ENCODE data around the gene PSMD3.
"Not testable (repeated sequence)": the region's sequence is repeated elsewhere in the genome, so short reads cannot be mapped to it uniquely, and the experiment has no call there.

PSMD3 gene

DNA sequence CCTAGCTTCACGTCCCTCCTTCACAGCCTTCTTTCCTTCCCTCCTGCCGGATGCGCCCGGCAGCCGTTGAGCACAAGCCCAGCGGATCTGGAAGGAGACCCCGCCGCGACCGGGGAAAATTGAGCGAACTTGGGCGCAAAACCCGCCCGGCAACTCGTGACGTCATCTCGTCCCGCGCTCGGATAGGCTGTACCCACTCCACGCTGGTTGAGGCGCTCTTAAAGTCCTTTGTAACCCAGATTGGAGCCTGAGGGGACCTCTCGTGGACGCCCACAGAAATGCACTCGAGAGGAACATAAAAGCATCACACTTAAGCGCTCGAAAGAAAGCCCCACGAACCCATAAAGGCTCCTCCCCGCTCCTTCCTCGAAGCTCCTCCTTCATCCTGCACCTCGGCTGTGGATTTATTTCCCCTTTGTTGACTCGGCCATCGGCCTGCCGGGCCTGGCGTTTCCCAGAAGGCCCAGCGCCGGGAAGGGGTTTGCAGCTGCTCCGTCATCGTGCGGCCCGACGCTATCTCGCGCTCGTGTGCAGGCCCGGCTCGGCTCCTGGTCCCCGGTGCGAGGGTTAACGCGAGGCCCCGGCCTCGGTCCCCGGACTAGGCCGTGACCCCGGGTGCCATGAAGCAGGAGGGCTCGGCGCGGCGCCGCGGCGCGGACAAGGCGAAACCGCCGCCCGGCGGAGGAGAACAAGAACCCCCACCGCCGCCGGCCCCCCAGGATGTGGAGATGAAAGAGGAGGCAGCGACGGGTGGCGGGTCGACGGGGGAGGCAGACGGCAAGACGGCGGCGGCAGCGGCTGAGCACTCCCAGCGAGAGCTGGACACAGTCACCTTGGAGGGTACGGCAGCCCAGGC lies at the start of gene PSMD3:
PSMD3 (plus strand) TSS at position 457 of the 856 bp plus-strand sequence; CDS start at position 621, 164 bp downstream.
- DNase-seq = peak; percentile 96 to 100 (median 98)
- intact Hi-C loops (cut with DNase I) = loop anchor here (1.0 to 2.0 kb wide), 3 partner anchors 21 to 52 kb away; no protein-coding TSS in a partner anchor

DNA sequence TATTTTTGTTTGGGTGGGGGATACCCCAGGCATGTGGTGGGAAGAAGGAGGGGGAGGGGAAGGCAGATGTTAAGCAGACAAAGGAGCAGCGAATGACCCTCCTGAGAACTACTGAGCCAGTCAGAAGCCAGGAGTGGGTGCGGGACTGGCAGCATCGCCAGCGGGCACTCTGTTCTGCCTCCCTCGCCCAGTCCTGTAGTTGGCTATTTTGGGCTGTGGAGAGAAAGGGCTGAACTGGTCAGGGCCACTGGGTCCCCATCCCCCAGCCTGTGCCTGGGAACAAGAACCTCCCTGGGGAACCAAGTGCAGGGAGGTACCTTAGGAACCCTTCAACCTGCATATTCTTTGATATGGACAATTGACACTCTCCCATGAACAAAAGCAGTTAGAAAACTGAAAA lies 46.7 kb upstream of the PSMD3 start:
- DNase-seq = peak in 1 of 10 donors; percentile 73
- intact Hi-C loops (cut with DNase I) = no loop called here

DNA sequence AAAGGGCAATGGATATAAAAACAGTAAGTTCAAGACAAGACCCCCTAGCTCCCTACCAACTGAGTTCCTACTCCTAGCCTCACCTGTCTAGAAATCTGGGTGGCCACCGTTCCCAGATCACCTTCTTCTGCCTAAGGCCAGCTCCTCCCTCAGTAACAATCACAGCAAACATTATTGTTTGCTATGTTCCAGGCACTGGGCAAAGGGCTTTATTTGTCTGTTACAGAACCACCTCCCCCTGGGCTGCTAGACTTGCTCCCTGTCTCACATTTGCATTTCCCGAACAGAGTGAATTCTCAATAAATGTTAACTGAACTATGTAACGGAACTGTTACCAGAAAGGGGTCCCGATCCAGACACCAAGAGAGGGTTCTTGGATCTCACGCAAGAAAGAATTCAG lies 46.3 kb upstream of the PSMD3 start:
- intact Hi-C loops (cut with DNase I) = no loop called here
- DNase-seq = peak in 1 of 10 donors; percentile 3

DNA sequence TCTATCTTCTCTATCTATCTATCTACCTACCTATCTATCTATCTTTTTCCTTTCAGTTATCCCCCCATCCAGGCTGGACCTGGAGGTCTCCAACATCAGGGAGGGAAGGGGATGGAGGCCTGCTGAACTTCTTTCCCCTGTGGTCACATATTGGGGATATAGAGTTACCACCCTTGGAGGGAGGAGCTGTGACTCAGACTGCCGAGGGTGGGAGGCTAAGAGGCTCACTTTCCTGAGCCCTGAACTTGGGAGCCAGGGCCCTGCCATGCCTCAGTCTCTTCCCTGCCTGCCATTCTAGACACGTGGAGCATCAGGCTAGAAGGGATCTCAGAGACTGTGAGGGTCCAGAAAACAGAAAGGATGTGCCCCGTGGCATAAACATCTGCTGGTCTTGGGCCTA lies 44.7 kb upstream of the PSMD3 start:
- DNase-seq = no peak
- intact Hi-C loops (cut with DNase I) = no loop called here

DNA sequence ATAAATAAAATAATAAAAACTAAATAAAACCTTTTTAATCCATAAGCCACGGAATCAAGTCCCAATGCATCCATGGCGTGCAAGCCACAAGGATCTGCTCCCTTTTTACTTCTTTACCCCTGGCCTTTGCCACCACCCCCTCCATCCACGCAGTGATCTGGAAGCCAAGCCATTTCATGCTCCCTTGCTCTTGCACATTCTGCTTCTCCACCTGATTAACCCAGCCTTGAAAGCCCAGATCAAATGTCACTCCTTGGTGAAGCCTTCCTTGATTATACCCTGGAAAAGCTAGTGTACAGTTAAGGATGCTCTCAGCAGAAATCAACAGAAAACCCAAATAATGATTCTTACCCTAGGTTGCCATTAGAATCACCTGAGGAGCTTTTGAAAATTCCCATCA lies 43.2 kb upstream of the PSMD3 start:
- peak in 1 of 10 donors; percentile 36 for DNase-seq
- intact Hi-C loops (cut with DNase I) = no loop called here

DNA sequence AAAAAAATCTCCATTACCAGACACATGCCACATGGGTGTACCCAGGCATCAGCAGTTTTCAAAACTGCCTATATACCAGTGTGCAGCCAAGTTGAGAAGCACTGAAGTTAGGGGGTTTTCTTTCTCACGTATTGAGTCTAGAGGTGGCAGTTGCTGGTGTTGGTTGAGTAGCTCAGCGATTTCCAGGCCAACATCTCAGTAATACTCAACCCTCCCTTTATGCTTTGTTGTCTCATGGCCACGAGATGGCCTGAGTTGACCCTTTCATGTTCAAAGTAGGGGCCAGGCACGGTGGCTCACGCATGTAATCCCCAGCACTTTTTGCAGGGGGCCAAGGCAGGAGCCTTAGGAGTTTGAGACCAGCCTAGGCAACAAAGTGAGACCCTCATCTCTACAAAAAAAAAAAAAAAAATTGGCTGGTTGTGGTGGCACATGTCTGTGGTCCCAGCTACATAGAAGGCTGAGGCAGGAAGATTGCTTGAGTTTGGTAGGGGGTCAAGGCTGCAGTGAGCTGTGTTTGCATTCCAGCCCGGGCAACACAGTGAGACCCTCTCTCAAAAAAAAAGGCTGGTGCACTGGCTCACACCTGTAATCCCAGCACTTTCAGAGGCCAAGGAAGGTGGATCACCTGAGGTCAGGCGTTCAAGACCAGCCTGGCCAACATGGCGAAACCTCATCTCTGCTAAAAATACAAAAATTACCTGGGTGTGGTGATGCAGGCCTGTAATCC lies 42.3 kb upstream of the PSMD3 start:
- peak in 1 of 10 donors; percentile 22 for DNase-seq
- intact Hi-C loops (cut with DNase I) = no loop called here

DNA sequence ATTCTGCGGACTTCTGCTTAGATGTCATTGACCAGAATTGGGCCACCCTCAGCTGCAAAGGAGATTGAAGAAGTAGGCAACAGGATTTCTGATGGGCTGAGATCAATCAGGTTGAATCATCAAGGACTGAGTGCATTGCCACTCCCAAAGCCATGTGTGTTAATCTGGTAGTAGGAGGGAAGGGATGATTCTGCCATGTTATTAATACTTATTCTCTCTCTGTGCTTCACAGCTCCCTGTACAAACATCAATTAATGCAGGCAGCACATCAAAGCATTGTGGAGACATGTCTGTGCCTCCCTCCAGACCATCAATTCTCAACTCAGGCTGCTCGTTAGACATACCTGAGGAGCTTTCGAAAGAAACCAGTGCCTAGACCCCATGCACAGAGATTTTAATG lies 41.5 kb upstream of the PSMD3 start:
- intact Hi-C loops (cut with DNase I) = no loop called here
- DNase-seq = no peak

DNA sequence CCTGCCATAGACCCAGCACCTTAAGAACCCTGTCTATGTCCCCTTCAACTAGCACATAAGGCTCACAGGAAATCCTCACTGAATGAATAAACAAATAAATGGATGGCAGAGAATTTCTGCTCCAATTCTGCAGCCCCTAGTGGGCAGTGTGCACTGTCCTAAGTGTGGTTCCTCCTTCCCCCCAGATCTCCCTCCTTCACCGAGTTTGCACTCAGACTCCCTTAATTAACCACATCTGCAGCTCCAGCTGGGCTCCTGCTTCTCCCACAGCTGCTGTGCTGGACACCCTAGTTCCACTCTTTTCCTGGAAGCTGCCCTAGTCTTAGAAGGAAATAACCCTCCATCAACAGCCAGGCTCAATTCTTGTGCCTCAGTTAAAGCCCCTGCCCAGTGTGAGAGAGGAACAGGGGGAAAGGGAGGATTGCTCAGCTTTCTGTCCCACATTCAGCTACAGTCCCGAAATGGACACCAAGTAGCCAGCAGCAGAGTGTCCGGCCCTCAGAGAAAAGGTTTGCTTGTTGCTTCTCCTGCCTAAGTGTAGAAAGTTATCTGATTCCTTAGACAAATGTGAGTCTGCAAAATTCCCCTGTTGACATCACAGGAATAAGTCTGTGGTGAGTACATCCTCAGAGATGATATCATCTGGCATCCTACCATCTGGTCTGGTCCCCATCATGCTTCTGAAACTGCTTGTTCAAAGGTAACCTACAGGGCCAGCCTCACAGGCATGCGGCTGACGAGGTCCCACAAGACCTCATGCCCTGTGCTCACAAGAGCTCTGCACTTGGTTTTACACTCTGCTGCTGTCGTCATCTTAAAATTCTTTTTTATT lies 40.8 kb upstream of the PSMD3 start:
- intact Hi-C loops (cut with DNase I) = no loop called here
- DNase-seq = no peak

DNA sequence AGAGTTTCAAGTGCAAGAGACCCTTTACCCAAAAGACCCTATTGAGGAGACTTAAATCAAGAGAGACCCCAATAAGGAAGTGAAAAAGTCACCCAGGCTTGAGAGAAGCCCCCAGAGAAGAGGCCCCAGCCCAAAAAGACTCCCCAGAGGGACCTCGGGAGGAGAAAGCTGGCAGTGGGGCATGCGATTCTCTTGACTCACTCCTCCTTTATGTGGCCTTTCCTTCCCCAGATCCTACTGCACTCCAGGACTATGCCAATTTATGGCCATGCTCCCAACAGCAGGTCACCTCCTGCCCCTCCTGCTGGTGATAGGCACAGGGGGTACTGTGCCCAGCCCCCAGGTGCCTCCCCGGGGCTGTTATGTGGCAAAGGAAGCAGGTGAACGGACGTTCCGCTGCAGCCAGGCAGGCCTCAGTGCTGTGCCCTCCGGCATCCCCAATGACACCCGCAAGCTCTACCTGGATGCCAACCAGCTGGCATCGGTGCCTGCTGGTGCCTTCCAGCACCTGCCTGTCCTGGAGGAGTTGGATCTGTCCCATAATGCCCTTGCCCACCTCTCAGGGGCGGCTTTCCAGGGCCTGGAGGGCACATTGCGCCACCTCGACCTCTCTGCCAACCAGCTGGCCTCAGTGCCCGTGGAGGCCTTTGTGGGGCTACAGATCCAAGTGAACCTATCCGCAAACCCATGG lies 36.8 kb upstream of the PSMD3 start:
- intact Hi-C loops (cut with DNase I) = no loop called here
- DNase-seq = peak in 1 of 10 donors; percentile 52

DNA sequence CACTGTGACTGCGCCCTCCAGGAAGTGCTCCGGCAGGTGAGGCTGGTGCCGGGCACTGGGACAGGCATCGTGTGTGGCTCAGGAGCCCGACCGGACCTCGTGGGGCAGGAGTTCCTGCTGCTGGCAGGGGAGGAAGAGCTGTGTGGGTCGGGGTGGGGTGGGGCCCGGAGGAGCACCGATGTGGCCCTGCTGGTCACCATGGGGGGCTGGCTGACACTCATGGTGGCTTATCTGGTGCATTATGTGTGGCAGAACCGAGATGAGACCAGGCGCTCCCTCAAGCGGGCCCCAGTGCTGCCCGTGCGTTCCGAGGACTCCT lies 36.3 kb upstream of the PSMD3 start:
- DNase-seq = no peak

DNA sequence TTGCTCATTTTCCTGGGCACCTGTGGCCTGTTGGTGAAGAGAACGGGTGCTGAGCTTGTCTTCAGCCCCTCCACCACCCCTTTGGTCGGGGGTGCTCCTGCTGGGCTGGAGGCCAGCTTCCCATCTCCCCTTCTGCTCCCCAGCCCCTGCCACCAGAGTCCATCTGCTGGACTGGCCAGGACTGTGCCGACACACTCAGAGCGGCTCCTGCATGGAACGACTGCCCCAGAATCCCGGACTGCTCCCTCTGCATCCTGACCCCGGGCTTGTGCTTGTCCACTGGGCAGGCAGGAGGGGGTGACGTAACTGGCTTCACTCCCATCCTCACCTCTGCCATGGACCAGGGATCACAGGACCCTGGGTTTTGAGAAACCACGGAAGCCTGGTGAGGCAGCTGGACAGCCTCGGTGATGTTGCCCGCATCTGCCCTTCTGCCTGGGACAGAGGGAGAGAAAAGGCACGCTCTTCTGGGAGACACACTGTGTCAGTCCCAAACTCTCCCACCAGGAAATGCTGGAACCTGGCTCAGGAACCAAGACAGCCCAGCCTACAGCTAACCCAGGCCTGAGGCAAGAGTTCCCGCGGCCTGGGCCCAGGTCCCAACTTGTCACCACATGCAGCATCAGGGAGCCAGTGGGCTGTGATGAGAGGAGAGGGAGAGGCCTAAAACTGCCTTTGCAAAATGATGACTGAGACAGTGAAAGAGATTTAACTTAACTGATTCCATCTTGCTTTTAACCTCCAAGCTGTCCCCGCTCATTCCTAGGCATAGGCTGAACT lies 33.9 kb upstream of the PSMD3 start:
- intact Hi-C loops (cut with DNase I) = no loop called here

More for the DNA sequence above, 36.3 kb upstream of the PSMD3 start:
- intact Hi-C loops (cut with DNase I) = no loop called here

DNA sequence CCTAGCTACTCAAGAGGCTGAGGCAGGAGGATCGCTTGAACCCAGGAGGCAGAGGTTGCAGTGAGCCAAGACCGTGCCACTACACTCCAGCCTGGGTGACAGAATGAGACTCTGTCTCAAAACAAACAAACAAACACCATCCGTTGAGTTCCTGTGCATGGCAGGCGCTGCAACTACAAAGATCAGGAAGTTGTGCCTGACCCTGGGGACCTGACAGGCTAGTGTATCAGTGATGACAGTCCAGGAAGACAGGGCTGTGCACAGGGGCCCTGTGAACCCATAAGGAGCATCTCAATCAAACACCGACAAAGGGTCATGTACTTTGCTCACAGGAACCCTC lies 32.1 kb upstream of the PSMD3 start:
- DNase-seq; intact Hi-C loops (cut with DNase I): not testable (repeated sequence)

More for the DNA sequence above, 33.9 kb upstream of the PSMD3 start:
- DNase-seq = peak in 1 of 10 donors; percentile 80

DNA sequence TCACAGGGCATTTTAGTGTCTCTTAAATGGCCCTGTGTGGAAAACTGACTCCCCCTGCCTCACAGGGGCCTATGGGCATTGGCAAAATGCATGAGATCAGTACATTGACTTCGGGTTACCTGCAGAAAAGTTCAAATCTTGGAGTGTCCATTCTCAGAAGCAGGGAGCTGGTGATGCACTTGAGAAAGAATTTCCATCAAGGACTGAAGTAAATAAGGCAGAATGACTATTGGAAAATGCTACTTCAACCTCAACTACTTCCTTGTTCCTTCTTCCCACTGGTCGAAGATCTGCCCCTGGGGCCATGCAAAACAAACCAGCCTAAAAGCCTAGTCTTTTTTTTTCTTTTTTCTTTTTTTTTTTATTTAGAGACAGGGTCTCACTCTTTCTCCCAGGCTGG lies 31.6 kb upstream of the PSMD3 start:
- intact Hi-C loops (cut with DNase I) = no loop called here
- DNase-seq = no peak

DNA sequence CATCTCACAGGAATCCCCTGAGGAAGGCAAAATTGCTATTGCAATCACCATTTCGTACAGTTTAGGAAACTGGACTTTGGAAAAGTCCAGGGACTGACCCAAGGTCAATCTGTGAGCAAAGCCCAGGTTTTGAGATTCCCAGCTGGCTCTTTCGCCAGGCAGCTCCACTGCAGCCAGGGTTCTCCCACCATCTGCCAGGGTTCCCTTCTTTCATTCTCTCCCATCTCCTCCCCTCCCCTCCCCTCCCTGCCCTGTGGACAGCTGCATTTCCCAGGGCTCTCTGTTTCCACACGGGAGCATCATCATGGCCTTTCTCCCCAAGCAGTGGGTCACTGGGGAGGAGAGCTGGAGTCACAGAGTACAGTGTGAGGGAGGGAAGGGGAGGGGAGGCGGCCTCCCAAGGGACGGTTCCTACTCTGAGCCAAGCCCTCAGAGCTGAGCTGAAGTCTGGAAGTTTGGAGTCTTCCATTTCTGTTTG lies 29.7 kb upstream of the PSMD3 start:
- intact Hi-C loops (cut with DNase I) = no loop called here
- DNase-seq = peak in 1 of 10 donors; percentile 46

DNA sequence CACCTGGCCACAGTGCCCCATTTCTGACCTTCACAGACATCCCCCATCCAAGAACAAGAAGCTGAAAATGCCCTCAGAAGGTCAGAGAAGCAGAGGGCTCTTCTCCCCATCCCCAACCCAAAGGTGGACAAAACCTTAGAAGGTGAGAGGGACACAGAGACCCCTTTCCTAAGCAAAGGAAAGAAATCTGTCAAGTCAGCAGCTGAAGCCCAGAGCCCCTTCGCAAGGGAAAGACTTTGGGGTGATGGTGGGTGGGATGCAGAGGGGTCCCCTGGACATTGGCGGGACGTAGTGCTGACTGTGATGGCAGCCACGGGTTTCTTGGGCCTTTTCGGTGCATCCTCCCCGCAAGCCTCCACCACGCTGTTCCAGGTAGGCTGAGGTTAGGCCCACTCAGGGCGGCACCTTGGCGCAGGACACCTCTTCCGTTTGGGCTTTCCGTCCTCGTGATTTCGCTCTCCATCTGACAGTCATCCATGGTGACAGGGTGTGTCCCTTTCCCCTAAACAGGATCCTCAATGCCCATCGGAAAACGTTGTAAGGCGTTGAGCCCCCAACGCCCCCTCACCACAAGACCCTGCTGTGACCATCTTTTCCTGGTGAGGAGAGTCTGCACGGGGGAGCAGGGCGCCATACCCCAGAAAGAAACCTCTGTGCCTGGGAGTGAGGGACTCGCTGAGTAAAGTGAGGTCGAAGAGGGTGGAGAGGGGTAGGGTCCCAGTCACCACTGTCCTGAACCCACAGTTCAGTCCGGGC lies 28.5 kb upstream of the PSMD3 start:
- intact Hi-C loops (cut with DNase I) = no loop called here
- no peak for DNase-seq

DNA sequence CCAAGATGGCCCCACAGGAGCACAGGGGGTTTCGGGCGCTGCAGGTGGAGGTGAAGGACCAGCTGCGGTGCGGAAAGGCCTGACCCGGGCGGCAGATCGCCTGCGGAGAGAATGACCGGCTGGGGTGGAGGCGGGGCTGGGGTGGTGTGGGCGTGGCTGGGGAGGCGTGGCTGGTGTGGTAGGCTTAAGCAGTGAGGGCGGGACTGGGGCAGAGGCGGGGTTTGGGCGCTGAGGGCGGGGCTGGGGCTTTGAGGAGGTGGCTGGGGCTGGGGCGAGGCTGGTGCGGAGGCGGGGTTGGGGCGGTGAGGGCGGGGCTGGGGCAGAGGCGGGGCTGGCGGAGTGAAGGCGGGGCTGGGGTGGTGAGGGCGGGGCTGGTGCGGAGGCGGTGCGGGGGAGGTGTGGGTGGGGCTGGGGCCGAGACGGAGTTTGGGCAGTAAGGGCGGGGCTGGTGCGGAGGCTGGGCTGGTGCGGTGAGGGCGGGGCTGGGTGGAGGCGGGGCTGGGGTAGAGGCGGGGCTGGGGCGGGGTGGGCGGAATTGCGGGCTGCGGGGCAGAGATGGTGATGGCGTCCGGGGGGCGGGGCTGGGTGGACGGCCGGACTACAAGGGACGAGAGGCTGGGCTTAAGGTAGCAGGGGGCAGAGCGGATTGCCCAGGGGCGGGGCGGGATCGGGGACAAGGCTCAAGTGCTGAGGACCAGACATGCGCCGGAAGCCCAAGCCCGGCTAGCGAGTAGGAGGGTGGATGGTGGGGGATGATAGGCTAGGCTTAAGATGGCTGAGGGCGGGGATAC lies 27.7 kb upstream of the PSMD3 start:
- peak; percentile 82 to 99 (median 93) for DNase-seq
- intact Hi-C loops (cut with DNase I) = loop anchor here (1.0 kb wide), 1 partner anchor 27 kb away; the partner anchor contains the start of gene PSMD3

DNA sequence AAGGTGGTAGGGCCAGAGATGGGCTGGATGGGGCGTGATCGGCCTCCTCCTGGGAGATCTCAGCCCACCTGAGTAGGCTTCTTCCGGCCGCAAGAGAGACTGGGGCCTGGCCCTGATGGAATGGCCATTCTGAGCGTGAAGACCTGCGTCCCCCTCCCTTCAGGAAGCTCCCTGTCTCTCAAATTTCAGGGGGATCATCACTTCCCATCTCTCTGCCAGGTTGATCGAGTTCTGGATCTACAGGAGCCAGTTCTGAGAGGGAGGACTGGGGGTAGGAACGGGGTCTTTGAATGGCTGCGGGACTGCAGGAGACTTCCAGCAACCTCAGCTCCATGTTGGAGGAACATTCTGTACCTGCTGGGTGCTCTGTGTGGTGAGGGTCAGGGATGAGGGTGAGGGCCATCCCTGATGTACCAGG lies 27.1 kb upstream of the PSMD3 start:
- intact Hi-C loops (cut with DNase I) = loop anchor here (1.0 kb wide), 1 partner anchor 27 kb away; the partner anchor contains the start of gene PSMD3

DNA sequence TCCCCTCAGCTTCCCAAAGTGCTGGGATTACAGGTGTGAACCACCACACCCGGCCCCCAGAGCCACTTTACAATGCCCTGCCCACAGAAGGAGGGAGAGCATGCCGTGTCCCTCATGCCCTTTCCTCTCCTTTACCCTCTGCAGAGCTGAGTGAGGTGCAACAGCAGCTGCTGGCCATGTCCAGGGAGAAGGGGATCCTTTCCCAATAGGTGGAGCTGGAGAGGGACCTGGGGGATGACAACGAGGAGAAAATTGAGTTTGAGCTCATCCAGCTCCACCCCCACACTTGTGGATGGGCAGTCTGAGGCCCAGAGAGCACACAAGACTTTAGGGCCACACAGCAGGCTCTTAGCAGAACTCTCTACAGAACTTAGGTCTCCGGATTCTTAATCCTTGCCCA lies 25.7 kb upstream of the PSMD3 start:
- DNase-seq = no peak
- intact Hi-C loops (cut with DNase I) = no loop called here

More for the DNA sequence above, 27.1 kb upstream of the PSMD3 start:
- DNase-seq = no peak

All from posterior cingulate gyrus (tissue), 11 donors.